HG03378 (cell line): ENCODE measurements around the gene CEACAM3.

ENCODE experiments used
- ATAC-seq: cut with Tn5 transposase; IDR thresholded peaks from one replicate; pipeline ENCODE4 v1.9.1; 2021; ENCODE audit warnings: mild to moderate bottlenecking, moderate library complexity; ENCODE audit not compliant: unreplicated experiment

Gene CEACAM3

DNA sequence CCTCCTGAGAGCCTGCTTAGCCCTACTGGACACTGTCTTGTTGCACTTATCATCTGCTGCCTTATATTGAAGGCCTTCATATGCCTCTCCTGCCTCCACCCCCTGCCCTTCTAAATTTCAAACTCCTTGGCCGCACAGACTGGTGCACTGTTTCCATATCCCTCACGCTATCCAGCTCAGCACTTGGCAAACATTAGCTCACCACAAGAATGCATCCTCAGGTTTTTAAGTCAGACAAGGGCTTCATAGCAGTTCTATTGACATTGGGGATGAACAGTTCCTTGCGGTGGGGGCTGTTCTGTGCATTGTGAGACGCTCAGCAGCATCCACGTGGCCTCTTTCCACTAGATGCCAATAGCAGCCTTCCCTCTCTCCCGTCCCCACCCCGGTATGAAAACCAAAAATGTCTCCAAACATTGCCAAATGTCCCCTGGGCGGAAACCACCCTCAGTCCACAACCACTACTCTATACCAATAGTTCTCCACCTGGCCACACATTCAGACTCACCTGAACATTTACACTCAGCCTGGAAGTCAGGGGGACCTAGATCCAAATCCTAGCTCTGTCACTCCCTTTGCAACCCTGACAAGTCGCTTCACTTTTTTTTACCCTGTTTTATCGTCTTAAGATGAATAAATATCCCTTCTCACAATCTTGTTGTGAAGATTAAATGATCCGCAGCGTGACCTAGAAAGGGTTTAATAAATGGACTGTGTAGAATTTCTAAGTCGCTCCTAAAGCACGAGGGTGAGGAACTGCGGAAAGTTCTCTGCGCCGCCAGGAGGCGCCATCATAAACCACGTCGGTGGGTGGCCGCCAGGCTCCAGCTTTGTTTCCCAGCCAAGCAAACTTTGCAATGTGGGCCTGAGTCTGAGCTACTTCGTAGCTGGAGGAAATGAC lies 3.6 kb upstream of the CEACAM3 start:
- ATAC-seq = no peak

DNA sequence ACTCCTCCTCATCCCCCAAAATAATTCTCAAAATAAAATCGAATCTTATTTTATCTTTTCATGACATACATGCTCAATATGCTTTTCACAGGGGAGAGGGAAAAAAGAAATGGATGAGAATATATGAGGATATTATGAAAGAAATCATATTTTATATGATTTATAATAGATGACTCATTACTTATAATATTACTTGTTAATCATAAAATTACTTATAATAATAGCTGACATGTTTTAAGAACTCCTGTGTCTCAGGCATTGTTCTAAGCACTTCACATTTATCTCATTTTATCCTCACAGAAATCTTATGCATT lies 3.0 kb upstream of the CEACAM3 start:
- ATAC-seq = no peak

GRCh38 chr19:41795031-41795461 lies 1.3 kb upstream of the CEACAM3 start:
- ATAC-seq = peak; percentile 56

- no peak for ATAC-seq
Observed at GRCh38 chr19:41796901-41797300, 514 bp downstream of the CEACAM3 start.

DNA sequence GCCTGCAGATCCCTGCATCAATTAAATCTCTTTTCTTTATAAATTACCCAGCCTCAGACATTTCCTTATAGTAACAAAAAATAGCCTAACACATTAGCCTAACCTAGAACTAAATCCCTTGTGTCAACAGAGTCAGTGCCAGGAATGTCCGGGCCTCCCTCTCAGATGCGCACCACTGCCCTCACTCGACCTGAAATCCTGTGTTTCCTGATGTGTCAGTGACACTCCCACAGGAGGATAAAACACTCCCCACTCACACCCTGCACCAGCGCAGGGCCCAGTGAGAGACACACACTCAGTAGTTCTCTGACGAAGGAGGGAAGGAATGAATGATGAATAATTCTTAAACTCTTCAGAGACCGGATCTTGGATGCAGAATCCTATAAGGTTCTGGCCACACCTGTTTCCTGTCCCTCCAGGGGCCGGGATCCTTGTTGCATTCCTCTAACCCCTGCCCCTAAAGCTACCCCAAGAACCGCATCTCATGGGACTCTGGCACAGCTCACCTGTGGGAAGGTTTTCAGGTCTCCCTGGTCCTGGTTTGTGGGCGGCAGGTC lies 3.1 kb downstream of the CEACAM3 start:
- no peak for ATAC-seq

GRCh38 chr19:41801031-41801430 lies 4.6 kb downstream of the CEACAM3 start:
- no peak for ATAC-seq

- no peak for ATAC-seq
Observed at GRCh38 chr19:41801792-41802211, 5.4 kb downstream of the CEACAM3 start.

- no peak for ATAC-seq
Observed at GRCh38 chr19:41802770-41803169, 6.4 kb downstream of the CEACAM3 start.

DNA sequence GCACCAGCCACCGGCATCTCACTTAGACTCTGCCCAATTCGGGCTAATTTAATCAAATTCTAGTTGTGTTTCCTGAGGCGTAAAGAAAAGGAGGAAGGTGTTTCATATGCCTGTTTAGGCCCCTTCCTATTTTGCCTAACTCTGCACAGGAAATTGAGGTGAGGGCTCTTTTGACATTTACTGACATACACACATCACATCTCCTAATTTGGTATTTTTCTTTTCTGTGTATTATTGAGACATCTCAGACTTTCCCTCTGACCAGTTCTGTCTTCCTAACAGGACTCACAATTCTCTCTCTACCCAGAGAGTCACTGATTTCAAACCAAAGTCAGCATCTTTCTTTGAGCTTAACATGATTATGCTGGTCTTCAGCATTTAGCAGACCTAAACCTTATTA lies 7.9 kb downstream of the CEACAM3 start:
- no peak for ATAC-seq

- no peak for ATAC-seq
Observed at GRCh38 chr19:41807176-41807575, 10.8 kb downstream of the CEACAM3 start.

DNA sequence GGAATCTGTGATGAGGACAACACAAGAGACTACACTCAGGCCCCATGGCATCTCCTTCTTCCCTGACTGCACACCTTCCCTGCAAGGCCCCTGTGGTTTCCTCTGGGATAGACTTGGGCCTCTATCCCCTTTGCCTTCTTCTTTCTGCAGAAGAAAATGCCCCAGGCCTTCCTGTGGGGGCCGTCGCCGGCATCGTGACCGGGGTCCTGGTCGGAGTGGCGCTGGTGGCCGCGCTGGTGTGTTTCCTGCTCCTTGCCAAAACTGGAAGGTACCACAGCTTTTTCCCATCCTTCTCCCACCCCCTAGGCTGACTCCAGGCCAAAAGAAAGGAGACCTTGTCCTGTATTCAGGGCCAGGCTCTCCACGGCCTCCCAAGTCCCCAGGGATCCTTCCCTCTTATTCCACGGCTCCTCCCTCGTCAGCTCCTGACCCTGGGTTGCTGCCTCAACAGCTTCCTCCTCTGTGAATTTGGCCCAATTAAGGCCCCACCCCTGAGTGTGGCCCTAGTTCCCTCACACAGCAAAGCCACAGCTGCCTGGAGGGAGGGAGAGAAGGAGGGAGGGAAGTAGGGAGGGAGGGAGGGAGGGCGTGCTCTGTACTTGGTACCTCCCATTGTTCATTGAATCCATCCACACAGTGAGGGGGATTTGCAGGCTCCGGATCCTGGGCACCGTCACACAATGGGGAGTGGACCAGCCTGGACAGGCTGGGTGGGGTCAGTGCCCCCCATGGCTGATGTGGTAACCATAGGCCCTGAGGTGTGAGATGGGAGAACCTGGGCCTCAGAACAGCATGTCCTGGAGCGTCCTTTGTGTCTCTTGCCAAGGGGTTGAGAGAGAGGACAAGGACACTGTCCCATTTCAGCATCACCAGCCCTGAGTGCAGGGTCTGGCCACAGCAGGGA lies 12.5 kb downstream of the CEACAM3 start:
- ATAC-seq = no peak

- no peak for ATAC-seq
Observed at GRCh38 chr19:41810301-41810700, 13.9 kb downstream of the CEACAM3 start.

GRCh38 chr19:41811036-41811435 lies 14.6 kb downstream of the CEACAM3 start:
- ATAC-seq = no peak

DNA sequence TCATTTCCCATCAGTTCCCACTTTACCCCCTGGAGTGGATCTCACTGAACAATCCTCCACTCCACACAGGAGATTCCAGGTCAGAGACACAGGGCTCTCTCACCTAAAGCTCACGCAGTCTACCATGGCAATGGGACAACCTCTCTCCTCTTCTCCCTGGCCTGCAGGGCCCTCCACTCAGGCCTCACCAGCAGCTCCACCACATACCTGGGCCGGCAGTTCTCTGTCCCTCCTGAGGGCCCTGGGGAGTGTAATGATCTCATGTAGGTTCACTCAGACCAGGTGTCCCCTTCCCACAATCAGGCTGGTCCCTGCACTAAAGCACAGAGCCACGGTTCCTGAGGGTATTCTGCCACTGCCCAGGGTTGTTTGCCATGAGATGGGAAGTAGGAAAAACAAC lies 15.6 kb downstream of the CEACAM3 start:
- ATAC-seq = no peak

DNA sequence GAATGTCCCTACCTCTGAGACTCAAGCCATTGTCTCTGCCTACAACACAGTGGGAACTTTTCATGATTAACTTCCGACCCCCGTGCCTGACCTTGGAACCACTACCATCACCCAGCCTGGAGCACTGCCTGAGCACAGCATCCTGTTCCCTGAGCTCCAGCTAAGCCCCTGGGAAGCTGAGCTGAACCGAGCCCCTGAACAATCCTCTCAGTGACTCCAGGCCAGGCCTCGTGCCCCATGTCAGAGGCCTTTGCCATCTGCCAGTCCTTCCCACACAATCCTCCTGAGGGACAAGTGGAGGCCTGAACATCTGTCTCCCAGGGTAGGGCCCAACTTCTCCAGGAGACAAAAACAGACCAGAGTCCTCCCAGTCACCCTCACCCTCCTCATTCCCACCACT lies 17.5 kb downstream of the CEACAM3 start:
- no peak for ATAC-seq

DNA sequence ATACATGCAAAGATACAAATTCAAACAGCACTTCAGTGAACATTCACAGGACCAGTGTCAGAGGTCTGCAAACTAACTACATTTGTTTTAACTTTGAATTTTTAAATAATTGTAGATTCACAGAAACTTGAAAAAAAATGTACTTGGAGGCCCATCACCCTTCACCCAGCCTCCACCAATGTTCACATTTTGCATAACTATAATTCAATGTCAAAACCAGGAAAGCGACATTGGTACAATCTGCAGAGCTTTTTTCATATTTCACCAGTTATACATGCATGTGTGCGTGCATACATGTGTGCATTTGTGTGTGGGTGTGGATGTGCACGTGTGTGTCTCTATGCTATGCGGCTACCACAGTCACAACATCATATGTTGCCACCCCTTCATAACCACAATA lies 18.9 kb downstream of the CEACAM3 start:
- no peak for ATAC-seq

DNA sequence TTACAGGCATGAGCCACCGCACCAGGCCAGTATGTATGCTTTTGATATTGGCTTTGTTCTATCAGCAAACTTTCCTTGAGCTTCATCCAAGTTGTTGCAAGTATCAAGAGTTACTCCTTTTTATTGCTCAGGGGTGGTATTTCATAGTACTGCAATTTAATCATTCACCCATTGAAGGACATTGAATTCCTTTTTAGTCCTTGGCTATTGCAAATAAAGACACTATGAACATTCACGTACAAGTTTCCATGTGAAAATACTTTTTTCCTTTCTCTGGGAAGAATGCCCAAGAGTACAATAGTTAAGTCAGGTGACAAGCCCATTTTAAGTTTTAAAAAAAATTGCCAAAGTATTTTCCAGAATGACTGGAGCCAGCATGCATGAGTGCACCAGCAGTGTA lies 20.4 kb downstream of the CEACAM3 start:
- no peak for ATAC-seq

GRCh38 chr19:41821003-41821735 lies 24.8 kb downstream of the CEACAM3 start:
- ATAC-seq = no peak

- ATAC-seq = no peak
Observed at GRCh38 chr19:41837981-41838708, 41.8 kb downstream of the CEACAM3 start.

DNA sequence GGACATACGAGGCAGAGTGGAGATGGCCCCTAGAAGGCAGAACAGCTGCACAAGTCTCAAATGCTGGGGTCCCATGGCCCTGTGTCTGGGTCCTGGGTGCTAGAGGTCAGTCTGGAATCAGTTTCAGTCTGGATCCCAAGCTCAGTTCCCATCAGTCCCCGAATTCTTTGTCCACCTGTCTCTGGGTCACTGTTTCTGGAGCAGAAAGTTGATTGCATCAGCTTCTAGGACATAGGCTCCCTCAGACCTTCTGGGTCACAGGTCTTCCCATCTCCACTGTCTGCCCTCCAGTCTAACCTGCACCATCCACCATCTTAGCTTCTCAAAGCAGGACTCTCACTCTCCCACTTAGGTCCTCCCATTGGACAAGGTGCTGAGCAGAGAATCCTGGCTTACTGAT lies 42.8 kb downstream of the CEACAM3 start:
- ATAC-seq = no peak
